BJ (cell line): ENCODE measurements around the gene FAM83B. TPM values are rescaled to one million over a fixed set of nuclear protein-coding genes. Genes with fewer than 3 reads are reported as not detected.

Experiments used
- CTCF ChIA-PET: fragments of 350-600 bp; formaldehyde crosslinking; extraction: SDS; loops from one replicate; lab custom pipeline; 2021; ENCODE audit warnings: antibody characterized with exemption, inconsistent platforms; lab: Yijun Ruan, JAX
- POLR2A ChIA-PET: fragments of 300-600 bp; sonication (Branson Sonifier 250); formaldehyde crosslinking; extraction: SDS; loops from one replicate; lab custom pipeline; 2021; ENCODE audit warnings: antibody characterized with exemption; lab: Charles Lee
- DNase-seq: peaks from one replicate; pipeline ENCODE4 v3.0.0-alpha.2; 2011; ENCODE audit warnings: low read depth
- H3K27me3 ChIP-seq: 2 replicates; pipeline ENCODE4 v1.6.0; 2011; ENCODE audit warnings: low read length; ENCODE audit not compliant: control insufficient read depth, insufficient read depth
- H3K36me3 ChIP-seq: 2 replicates; pipeline ENCODE4 v1.5.1; 2011; ENCODE audit warnings: low read length; ENCODE audit not compliant: control insufficient read depth, insufficient read depth
- H3K4me3 ChIP-seq: 2 replicates; pipeline ENCODE4 v1.5.1; 2011; ENCODE audit warnings: low read depth, mild to moderate bottlenecking, control low read depth, low read length
- CTCF ChIP-seq: IDR thresholded peaks from 2 replicates; pipeline ENCODE4 v1.5.1; 2011; ENCODE audit warnings: low read depth, mild to moderate bottlenecking, control low read depth, inconsistent platforms, low read length, moderate library complexity; ENCODE audit not compliant: insufficient read depth
- polyA plus RNA-seq: library from polyadenylated mRNA; depleted of rRNA; stranded (reverse); fragments of >200 nt; gene quantifications from 2 replicates; pipeline ENCODE4 v1.2.3, GENCODE V29; 2011

Gene FAM83B
- polyA plus RNA-seq, 1 experiment, result not detected

- CTCF ChIA-PET, result no interaction called here
- TF ChIP-seq CTCF, result no peak
- DNase-seq, result no peak
- POLR2A ChIA-PET, result no interaction called here
- H3K27me3 ChIP-seq, result no peaks in the 10 kb centered on the region
- no peak overlapping the region for H3K4me3 ChIP-seq
- no peaks in the 10 kb centered on the region for H3K36me3 ChIP-seq
These were observed 43.6 kb upstream of the FAM83B start for GRCh38 chr6:54802775-54803634.

GRCh38 chr6:54805077-54805476 is 41.5 kb upstream of the FAM83B start:
- no peak for DNase-seq
- CTCF ChIA-PET, result no interaction called here
- no peaks in the 10 kb centered on the region for H3K27me3 ChIP-seq
- no peak overlapping the region for H3K4me3 ChIP-seq
- POLR2A ChIA-PET, result no interaction called here
- no peak for TF ChIP-seq CTCF
- H3K36me3 ChIP-seq, result no peaks in the 10 kb centered on the region

- DNase-seq, result no peak
- CTCF ChIA-PET, result interaction anchor here (1.4 kb wide), 1 partner anchor 10 kb away, joined by 4 read pairs; no protein-coding TSS in a partner anchor
- POLR2A ChIA-PET, result no interaction called here
- Histone ChIP-seq H3K27me3 (no peaks in the 10 kb centered on the region), H3K4me3 (no peak overlapping the region), H3K36me3 (no peaks in the 10 kb centered on the region)
- no peak for TF ChIP-seq CTCF
These were observed 36.4 kb upstream of the FAM83B start for GRCh38 chr6:54810147-54810546.

GRCh38 chr6:54813892-54814291 is 32.7 kb upstream of the FAM83B start:
- Histone ChIP-seq H3K27me3 (no peaks in the 10 kb centered on the region), H3K4me3 (no peak overlapping the region), H3K36me3 (no peaks in the 10 kb centered on the region)
- POLR2A ChIA-PET, result no interaction called here
- CTCF ChIA-PET, result no interaction called here
- no peak for DNase-seq
- TF ChIP-seq CTCF, result no peak

- TF ChIP-seq CTCF, result no peak
- no peak for DNase-seq
- H3K4me3 ChIP-seq, result no peak overlapping the region
- POLR2A ChIA-PET, result no interaction called here
- CTCF ChIA-PET, result no interaction called here
- H3K27me3 ChIP-seq, result no peaks in the 10 kb centered on the region
- H3K36me3 ChIP-seq, result no peaks in the 10 kb centered on the region
These were observed 29.3 kb upstream of the FAM83B start for GRCh38 chr6:54817236-54817635.
